Uterus (tissue), 4 donors: ENCODE measurements around the gene NDUFA1. TPM values are rescaled to one million over a fixed set of nuclear protein-coding genes. Genes with fewer than 3 reads are reported as not detected.

Experiments used
- DNase-seq, 2 donors: peaks; one replicate each; pipeline ENCODE4 v3.0.0-alpha.2; 2019 to 2020
- H3K27ac ChIP-seq, 2 donors: fragments of 200-600 bp; sonication (generic); 1 replicate in 1 of 2; 2 replicates in 1 of 2; pipeline ENCODE4 v1.5.1; 2016 to 2018
- H3K27me3 ChIP-seq, 2 donors: fragments of 200-600 bp; sonication (generic); one replicate each; pipeline ENCODE4 v1.5.1; 2018 to 2019; ENCODE audit warnings: control low read depth in 1 of 2
- H3K36me3 ChIP-seq, 2 donors: fragments of 200-600 bp; sonication (generic); one replicate each; pipeline ENCODE4 v1.5.1; 2019; ENCODE audit warnings: control low read depth in 1 of 2
- H3K4me1 ChIP-seq, 2 donors: fragments of 200-600 bp; sonication (generic); one replicate each; pipeline ENCODE4 v1.5.1; 2018 to 2019; ENCODE audit warnings: control low read depth in 1 of 2
- H3K4me3 ChIP-seq, 2 donors: fragments of 200-600 bp; sonication (generic); 1 replicate in 1 of 2; 2 replicates in 1 of 2; pipeline ENCODE4 v1.5.1; 2018 to 2019; ENCODE audit warnings: mild to moderate bottlenecking in 1 of 2
- H3K9me3 ChIP-seq, 2 donors: fragments of 200-600 bp; sonication (generic); one replicate each; pipeline ENCODE4 v1.5.1; 2019; ENCODE audit warnings: control low read depth in 1 of 2
- POLR2A ChIP-seq, 2 donors: fragments of 450-650 bp; IDR thresholded peaks; one replicate each; pipeline ENCODE4 v1.6.1; 2016; ENCODE audit warnings: antibody characterized with exemption in 2 of 2, mild to moderate bottlenecking in 1 of 2, moderate library complexity in 1 of 2
- intact Hi-C: fragments of 100-400 bp; cut with DNase I; formaldehyde crosslinking; loops from one replicate; pipeline ENCODE4 v1.15.1; 2023; ENCODE audit warnings: low total_unique reads
- total RNA-seq, 4 donors: library from RNA; depleted of rRNA in 3 of 4; stranded (reverse); fragments of >200 nt in 3 of 4; gene quantifications; one replicate each; pipeline versions ENCODE4 v1.1.0 to v1.2.4, GENCODE V29; 2014 to 2023
- TF ChIP-seq, protein P1 (sequence below), 4 experiments: fragments of 200-600 bp in 2 of 4; fragments of 450-650 bp in 2 of 4; sonication (generic) in 2 of 4; IDR thresholded peaks; one replicate each; pipeline ENCODE4 v1.5.1; 2016 to 2019; ENCODE audit warnings: antibody characterized with exemption in 4 of 4, mild to moderate bottlenecking in 2 of 4, moderate library complexity in 1 of 4
- donor health status: DM: yes; HTN: yes; CAD: no.

The NDUFA1 gene
- total RNA-seq, 4 donors from 2014 or later: 5.1 to 112 (median 33.7) TPM

DNA sequence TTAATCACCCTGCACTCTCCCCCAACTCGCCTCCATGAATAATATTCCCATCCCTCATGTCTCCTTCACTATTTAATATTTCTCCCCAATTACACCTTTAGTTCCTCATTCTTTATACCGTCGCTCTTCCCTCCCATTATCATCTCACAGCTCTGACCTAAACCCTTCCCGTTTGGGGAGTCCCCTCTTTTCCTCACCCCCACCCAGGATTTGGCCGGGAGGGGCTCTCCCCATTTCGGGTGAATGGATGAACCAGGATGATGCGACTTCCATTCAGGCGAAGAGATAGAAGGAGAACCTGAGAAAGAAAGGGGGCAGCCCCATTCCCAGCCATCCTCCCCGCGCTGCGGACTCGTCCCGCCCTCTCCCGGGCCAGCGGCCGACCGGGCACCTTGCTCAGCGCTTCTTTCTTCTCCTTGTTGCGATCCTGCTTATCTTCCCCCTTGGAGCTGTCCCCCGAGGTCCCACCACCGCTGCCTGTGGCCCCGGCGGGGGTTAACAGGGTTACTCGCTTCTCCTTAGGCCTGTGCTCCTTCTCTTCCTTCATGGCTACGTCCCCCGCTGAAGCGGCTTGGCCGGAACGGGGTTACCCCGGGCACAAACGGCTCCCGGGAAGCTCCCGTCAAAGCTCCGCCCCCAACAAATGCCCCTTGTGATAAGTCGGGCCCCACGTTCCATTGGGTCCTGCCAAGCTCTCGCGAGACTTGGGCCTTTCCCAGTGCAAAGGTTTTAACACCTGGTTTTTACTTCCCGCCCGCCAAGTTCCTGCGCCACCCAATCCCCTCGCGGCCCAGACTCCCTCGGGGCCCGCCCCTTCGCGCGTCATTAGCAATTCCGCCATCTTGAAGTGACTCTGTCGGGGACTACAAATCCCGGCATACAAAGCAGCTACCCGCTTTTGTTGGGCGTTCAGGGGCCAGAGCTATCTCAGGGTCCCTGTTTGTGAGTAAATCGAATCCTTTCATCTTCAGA lies 19.0 kb upstream of the NDUFA1 start, which contains the start of gene UPF3B:
TSS of gene UPF3B (minus strand) at position 582 of the 972 bp plus-strand sequence. CDS start at position 547, 35 bp downstream.
- Histone ChIP-seq H3K27ac (peak within 1 kb of the TSS; percentile 89 to 90), H3K4me3 (peak within 1 kb of the TSS; percentile 57 to 73), H3K27me3 (peaks cover 0 to 3% of the 10 kb centered on the region in 2 donors), H3K4me1 (no peaks in the 10 kb centered on the region), H3K9me3 (no peaks in the 10 kb centered on the region), H3K36me3 (no peaks in the 10 kb centered on the region)
- DNase-seq: peak; percentile 94 to 97
- intact Hi-C loops: no loop called here
- TF ChIP-seq, protein P1, sequence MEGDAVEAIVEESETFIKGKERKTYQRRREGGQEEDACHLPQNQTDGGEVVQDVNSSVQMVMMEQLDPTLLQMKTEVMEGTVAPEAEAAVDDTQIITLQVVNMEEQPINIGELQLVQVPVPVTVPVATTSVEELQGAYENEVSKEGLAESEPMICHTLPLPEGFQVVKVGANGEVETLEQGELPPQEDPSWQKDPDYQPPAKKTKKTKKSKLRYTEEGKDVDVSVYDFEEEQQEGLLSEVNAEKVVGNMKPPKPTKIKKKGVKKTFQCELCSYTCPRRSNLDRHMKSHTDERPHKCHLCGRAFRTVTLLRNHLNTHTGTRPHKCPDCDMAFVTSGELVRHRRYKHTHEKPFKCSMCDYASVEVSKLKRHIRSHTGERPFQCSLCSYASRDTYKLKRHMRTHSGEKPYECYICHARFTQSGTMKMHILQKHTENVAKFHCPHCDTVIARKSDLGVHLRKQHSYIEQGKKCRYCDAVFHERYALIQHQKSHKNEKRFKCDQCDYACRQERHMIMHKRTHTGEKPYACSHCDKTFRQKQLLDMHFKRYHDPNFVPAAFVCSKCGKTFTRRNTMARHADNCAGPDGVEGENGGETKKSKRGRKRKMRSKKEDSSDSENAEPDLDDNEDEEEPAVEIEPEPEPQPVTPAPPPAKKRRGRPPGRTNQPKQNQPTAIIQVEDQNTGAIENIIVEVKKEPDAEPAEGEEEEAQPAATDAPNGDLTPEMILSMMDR (IDR thresholded peaks at IDR 0.05): no peak
- TF ChIP-seq POLR2A (IDR thresholded peaks at IDR 0.05): peak; percentile 34 to 53

DNA sequence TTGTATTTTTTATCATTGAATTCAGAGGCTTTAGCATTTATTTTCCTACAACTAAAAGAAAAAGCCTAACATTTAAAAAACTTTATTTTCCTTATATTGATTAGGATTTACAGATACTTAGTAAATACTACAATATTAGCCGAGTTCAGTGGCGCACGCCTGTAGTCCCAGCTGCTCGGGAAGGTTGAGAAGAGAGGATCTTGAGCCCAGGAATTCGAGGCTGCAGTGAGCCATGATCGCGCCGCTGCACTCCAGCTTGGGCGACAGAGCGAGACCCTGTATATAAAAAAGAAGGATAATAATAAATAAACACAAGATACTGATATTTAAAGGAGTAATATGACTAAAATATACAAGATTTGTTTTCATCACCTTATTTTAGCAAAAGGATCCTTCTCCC lies 18.2 kb upstream of the NDUFA1 start:
- TF ChIP-seq, protein P1 (IDR thresholded peaks at IDR 0.05): no peak
- no peak for TF ChIP-seq POLR2A (IDR thresholded peaks at IDR 0.05)
- no peaks in the 10 kb centered on the region for H3K4me1 ChIP-seq
- H3K36me3 ChIP-seq: no peaks in the 10 kb centered on the region
- intact Hi-C loops: no loop called here
- DNase-seq: no peak
- H3K9me3 ChIP-seq: no peaks in the 10 kb centered on the region
- peak overlapping the region; percentile 60 to 90 for H3K27ac ChIP-seq
- H3K4me3 ChIP-seq: peak overlapping the region; percentile 12 to 73
- H3K27me3 ChIP-seq: peaks cover 0 to 3% of the 10 kb centered on the region in 2 donors

DNA sequence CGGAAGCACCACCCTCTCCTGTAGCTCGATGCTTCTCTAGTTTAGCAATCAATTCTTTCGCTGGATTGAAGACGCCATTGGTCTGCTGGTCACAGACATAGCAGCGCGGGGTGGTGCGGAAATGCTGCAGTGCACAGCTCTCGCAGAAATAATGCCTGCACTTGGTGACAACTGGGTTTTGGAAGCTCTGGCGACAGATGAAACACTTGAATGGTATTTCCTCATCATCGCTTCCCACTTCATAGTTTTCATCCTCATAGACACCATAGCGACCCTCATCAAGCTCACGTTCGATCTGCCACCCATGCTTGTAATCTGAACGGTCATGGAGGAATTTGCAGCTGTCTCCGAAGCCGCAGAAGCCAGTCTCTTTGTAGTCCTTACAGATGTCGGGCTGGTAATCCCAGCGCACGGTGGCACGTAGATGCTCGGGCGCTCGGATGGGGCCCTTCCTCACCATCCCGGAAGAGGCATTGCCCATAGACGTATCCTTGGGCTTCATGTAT lies 953 bp upstream of the NDUFA1 start:
- TF ChIP-seq POLR2A (IDR thresholded peaks at IDR 0.05): no peak
- H3K27me3 ChIP-seq: no peaks in the 10 kb centered on the region
- H3K27ac ChIP-seq: peak overlapping the region; percentile 90 to 91
- H3K9me3 ChIP-seq: no peaks in the 10 kb centered on the region
- peak overlapping the region; percentile 63 for H3K4me3 ChIP-seq
- no peaks in the 10 kb centered on the region for H3K36me3 ChIP-seq
- no peaks in the 10 kb centered on the region for H3K4me1 ChIP-seq
- intact Hi-C loops: no loop called here
- no peak for DNase-seq

DNA sequence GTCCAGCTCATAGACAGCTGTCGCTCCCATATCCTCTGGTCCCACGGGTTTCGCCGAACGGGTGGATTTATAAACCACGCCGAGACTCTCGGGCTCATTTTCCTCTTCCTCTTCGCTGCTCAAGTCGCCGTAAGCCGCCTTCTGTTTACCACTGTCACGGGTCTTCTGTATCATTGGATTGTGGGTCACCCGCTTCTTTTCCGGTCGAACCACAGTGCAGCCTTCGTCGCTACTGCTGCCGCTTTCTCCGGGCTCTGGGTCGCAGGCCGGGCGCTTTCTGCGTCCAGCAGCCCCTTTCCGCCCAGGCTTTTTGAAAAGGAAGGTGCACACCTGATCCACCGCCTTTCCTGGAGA lies 410 bp upstream of the NDUFA1 start:
- no peaks in the 10 kb centered on the region for H3K4me1 ChIP-seq
- H3K4me3 ChIP-seq: peak overlapping the region; percentile 63
- no peak for DNase-seq
- no peaks in the 10 kb centered on the region for H3K27me3 ChIP-seq
- intact Hi-C loops: no loop called here
- no peaks in the 10 kb centered on the region for H3K36me3 ChIP-seq
- TF ChIP-seq, protein P1 (IDR thresholded peaks at IDR 0.05): no peak
- no peaks in the 10 kb centered on the region for H3K9me3 ChIP-seq
- H3K27ac ChIP-seq: peak overlapping the region; percentile 90 to 91

DNA sequence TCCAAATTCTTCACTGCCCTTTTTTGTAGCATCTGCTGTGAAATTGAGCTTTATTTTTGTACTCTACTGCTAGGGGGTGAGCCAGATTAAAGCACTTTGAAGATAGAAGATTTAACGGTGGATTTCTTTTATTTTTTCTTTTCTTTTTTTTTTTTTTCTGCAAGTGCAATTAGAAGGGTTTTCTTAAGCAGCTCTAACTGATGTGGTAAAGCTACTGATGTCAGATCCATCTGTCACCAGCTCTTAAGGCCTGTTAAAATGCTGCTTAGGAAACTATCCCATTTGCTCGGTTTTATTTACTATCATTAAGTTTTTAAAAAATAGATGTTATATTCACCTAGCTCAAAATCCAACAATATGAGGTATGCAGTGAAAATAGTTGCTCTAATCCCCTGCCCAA lies 7.1 kb downstream of the NDUFA1 start:
- Histone ChIP-seq H3K36me3 (no peaks in the 10 kb centered on the region), H3K9me3 (no peaks in the 10 kb centered on the region), H3K4me3 (no peak overlapping the region), H3K27ac (no peak overlapping the region), H3K4me1 (no peaks in the 10 kb centered on the region), H3K27me3 (no peaks in the 10 kb centered on the region)
- intact Hi-C loops: no loop called here
- DNase-seq: no peak
- TF ChIP-seq, protein P1 (IDR thresholded peaks at IDR 0.05): no peak
- TF ChIP-seq POLR2A (IDR thresholded peaks at IDR 0.05): no peak
